ENCODE measurements around the gene DMPK.

- TF ChIP-seq POLR2AphosphoS5 (IDR thresholded peaks at IDR 0.05; ENCODE audit: borderline replicate concordance, low read depth, low read length) = no peak
- TF ChIP-seq FOXP2 (optimal IDR thresholded peaks at IDR 0.05; ENCODE audit: control extremely low read depth, extremely low read length, insufficient read depth) = no peak
These were observed 39.3 kb downstream of the DMPK start for GRCh38 chr19:45742969-45743368.

Measured in SK-N-MC (cell line).